GM12878 (cell line): Measurements from ENCODE around the gene C15orf40. TPM values are rescaled to one million over a fixed set of nuclear protein-coding genes. Genes with fewer than 3 reads are reported as not detected.

Source experiments
- ATAC-seq: fragments of 200-7000 bp; cut with Tn5 transposase; 3 replicates; pipeline ENCODE4 v1.9.1; 2020; ENCODE audit warnings: mild to moderate bottlenecking, moderate library complexity
- BruUV-seq: library from RNA; stranded (reverse); fragments of 400-500 nt; replicated peaks from 2 replicates; lab custom pipeline; 2021; lab: Mats Ljungman, UMichigan
- CTCF ChIA-PET: fragments of 300-600 bp; sonication (Branson Sonifier 250); formaldehyde crosslinking; extraction: SDS; loops from one replicate; lab custom pipeline; 2021; ENCODE audit warnings: inconsistent platforms; lab: Yijun Ruan, JAX
- POLR2A ChIA-PET: fragments of 350-600 bp; formaldehyde crosslinking; extraction: SDS; loops from one replicate; lab custom pipeline; 2021; ENCODE audit warnings: inconsistent platforms; lab: Charles Lee
- RAD21 ChIA-PET: fragments of 300-600 bp; sonication (Branson Sonifier 250); formaldehyde crosslinking; loops from one replicate; lab custom pipeline; 2023; ENCODE audit warnings: antibody characterized with exemption; ENCODE audit not compliant: unreplicated experiment; lab: Charles Lee
- SMC1A ChIA-PET: fragments of 300-600 bp; sonication (Branson Sonifier 250); formaldehyde crosslinking; loops from one replicate; lab custom pipeline; 2023; ENCODE audit not compliant: unreplicated experiment, uncharacterized antibody; lab: Charles Lee
- DNase-seq: peaks from one replicate; pipeline ENCODE4 v3.0.0-alpha.2; 2011; ENCODE audit warnings: low read depth, low spot score
- FAIRE-seq: peaks from 3 replicates; lab custom pipeline; 2011; peaks lifted over from hg19 to GRCh38; lab: Jason Lieb, UNC
- H2AFZ ChIP-seq: 2 replicates; pipeline ENCODE4 v1.6.0; 2011; ENCODE audit warnings: low read depth, low read length, control low read depth; ENCODE audit not compliant: control insufficient read depth
- H3K27ac ChIP-seq: 2 replicates; pipeline ENCODE4 v1.5.1; 2011; ENCODE audit warnings: control low read depth; ENCODE audit not compliant: control insufficient read depth, insufficient read depth
- H3K27me3 ChIP-seq, 2 experiments: replicated peaks in 1 of 2; 2 replicates each; pipeline versions ENCODE4 v1.6.0 to v1.6.1; 2011; ENCODE audit warnings: low read length in 1 of 2; ENCODE audit not compliant: control insufficient read depth in 2 of 2, insufficient read depth in 2 of 2
- H3K36me3 ChIP-seq, 2 experiments: 2 replicates each; pipeline ENCODE4 v1.5.1; 2011; ENCODE audit warnings: low read length in 1 of 2; ENCODE audit not compliant: control insufficient read depth in 2 of 2, insufficient read depth in 2 of 2
- H3K4me1 ChIP-seq: 2 replicates; pipeline ENCODE4 v1.6.1; 2011; ENCODE audit warnings: mild to moderate bottlenecking, low read length, moderate library complexity, mixed read lengths; ENCODE audit not compliant: control insufficient read depth, insufficient read depth
- H3K4me2 ChIP-seq: 2 replicates; pipeline ENCODE4 v1.6.0; 2011; ENCODE audit warnings: control low read depth; ENCODE audit not compliant: control insufficient read depth, insufficient read depth
- H3K4me3 ChIP-seq: fragments of 200-600 bp; sonication (generic); 2 replicates; pipeline ENCODE4 v1.5.1; 2016
- H3K79me2 ChIP-seq: 2 replicates; pipeline ENCODE4 v1.6.0; 2011; ENCODE audit warnings: low read length; ENCODE audit not compliant: control insufficient read depth, insufficient read depth
- H3K9ac ChIP-seq: 2 replicates; pipeline ENCODE4 v1.8.0; 2011; ENCODE audit warnings: low read length, control low read depth, mixed read lengths; ENCODE audit not compliant: control insufficient read depth, insufficient read depth
- H3K9me3 ChIP-seq: replicated peaks from 3 replicates; pipeline ENCODE4 v1.5.1; 2011; ENCODE audit warnings: mild to moderate bottlenecking, low read length; ENCODE audit not compliant: control insufficient read depth, insufficient read depth
- H4K20me1 ChIP-seq: 2 replicates; pipeline ENCODE4 v1.6.0; 2011; ENCODE audit not compliant: control insufficient read depth, insufficient read depth
- CREB1 ChIP-seq: IDR thresholded peaks from 2 replicates; pipeline ENCODE4 v1.6.1; 2012; ENCODE audit warnings: low read depth, mild to moderate bottlenecking, inconsistent platforms
- GABPA ChIP-seq: IDR thresholded peaks from 2 replicates; pipeline ENCODE4 v1.6.1; 2014; ENCODE audit warnings: antibody characterized with exemption, low read depth, mild to moderate bottlenecking, inconsistent platforms
- NFIC ChIP-seq: IDR thresholded peaks from 2 replicates; pipeline ENCODE4 v1.6.1; 2012; ENCODE audit warnings: low read depth, mild to moderate bottlenecking, inconsistent platforms, low read length, moderate library complexity
- RUNX3 ChIP-seq: IDR thresholded peaks from 2 replicates; pipeline ENCODE4 v1.6.1; 2012; ENCODE audit warnings: low read length, inconsistent platforms
- WGBS: methylation state at CpG from one replicate; pipeline ENCODE4 v1.1.6; 2016; ENCODE audit warnings: low lambda C conversion rate; ENCODE audit not compliant: insufficient replicate concordance, insufficient coverage; ENCODE audit errors: missing lambda C conversion rate; 5-methylcytosine and 5-hydroxymethylcytosine counted together
- in situ Hi-C: fragments of 300-500 bp; cut with MboI; formaldehyde crosslinking; loops from 9 replicates; pipeline ENCODE4 v1.14.3; 2018; ENCODE audit warnings: mixed read lengths
- intact Hi-C: fragments of 100-400 bp; cut with micrococcal nuclease; formaldehyde crosslinking; loops from one replicate; pipeline ENCODE4 v1.14.2; 2022; ENCODE audit not compliant: unreplicated experiment
- polyA plus RNA-seq, 11 experiments: library from polyadenylated mRNA; depleted of rRNA in 4 of 11; unstranded in 6 of 11; stranded (reverse) in 5 of 11; fragments of >200 nt; fragmentation: Nextera tagmentation in 4 of 11; fragmentation: Illumina TruSeq in 1 of 11; extraction: Ambion mirVana in 4 of 11; extraction: Trizol in 1 of 11; gene quantifications; 1 replicate in 1 of 11; 2 replicates in 10 of 11; pipeline versions ENCODE4 v1.2.1 to v1.2.3, GENCODE V29; 2011 to 2016; ENCODE audit warnings: inconsistent platforms in 2 of 11, missing spikeins in 2 of 11, low read depth in 1 of 11
- total RNA-seq, 4 experiments: library from RNA; depleted of rRNA in 3 of 4; stranded (reverse); fragments of >200 nt in 3 of 4; fragmentation: Illumina TruSeq in 1 of 4; extraction: Trizol in 1 of 4; gene quantifications; 2 replicates each; pipeline versions ENCODE4 v1.2.1 to v1.2.3, GENCODE V29; 2013 to 2021

Gene C15orf40
- total and polyA plus RNA-seq, 10 of the 15 experiments (the other 5 are each of a cell fraction or from before 2014, with no cell fraction given): 21.3 to 70.0 (median 31.8) TPM

DNA sequence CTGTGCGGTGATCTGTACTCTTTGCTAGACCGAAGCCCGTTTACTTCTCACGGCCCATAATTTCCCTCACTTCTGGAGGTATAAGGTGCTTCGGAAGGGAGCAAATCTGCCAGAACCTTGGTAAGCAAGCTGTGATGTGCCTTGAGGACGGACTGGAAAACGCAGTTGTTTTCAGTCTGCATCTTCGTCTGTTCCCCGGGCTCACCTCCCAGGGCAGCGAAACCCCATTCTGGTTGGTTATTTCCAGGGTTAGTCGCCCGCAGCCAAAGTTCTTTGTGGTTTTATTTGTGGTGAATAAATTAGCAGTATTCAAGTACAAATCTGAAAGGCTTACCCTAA is 25.0 kb downstream of the C15orf40 start:
- intact Hi-C loops (loop anchor here (5.0 kb wide), 2 partner anchors 154 to 174 kb away; no protein-coding TSS in a partner anchor), in situ Hi-C loops (loop anchor here (5.0 kb wide), 1 partner anchor 449 kb away; no protein-coding TSS in a partner anchor)
- Histone ChIP-seq H2AFZ (peak overlapping the region; percentile 86), H3K79me2 (peaks cover 18% of the 10 kb centered on the region), H3K9ac (peak overlapping the region; percentile 89), H3K4me2 (peak overlapping the region; percentile 100; the same call in 1 of the 2 replicates), H3K36me3 (peaks cover 0 to 2% of the 10 kb centered on the region in 2 experiments; a peak in 1 of 4 replicates), H3K4me3 (peak overlapping the region; percentile 84), H4K20me1 (no peaks in the 10 kb centered on the region), H3K27me3 (no peaks in the 10 kb centered on the region), H3K4me1 (peaks cover 8% of the 10 kb centered on the region), H3K9me3 (no peaks in the 10 kb centered on the region), H3K27ac (peak overlapping the region; percentile 71)
- ATAC-seq (peak; percentile 60), FAIRE-seq (no peak), DNase-seq (peak; percentile 7)
- ChIA-PET POLR2A (interaction anchor here (0.6 to 1.7 kb wide), 8 partner anchors 24 to 1745 kb away, joined by 3 to 8 read pairs (median 4); partner anchors contain the start of genes RPS17 and WHAMM), CTCF (interaction anchor here (1.0 to 3.0 kb wide), 8 partner anchors 10 to 445 kb away, joined by 3 to 12 read pairs (median 5); partner anchors contain the start of gene C15orf40), SMC1A (interaction anchor here (0.8 to 3.7 kb wide), 8 partner anchors 13 to 237 kb away, joined by 3 to 11 read pairs (median 4); partner anchors contain the start of gene C15orf40), RAD21 (interaction anchor here (0.9 to 1.4 kb wide), 7 partner anchors 9 to 456 kb away, joined by 3 to 9 read pairs (median 3); no protein-coding TSS in a partner anchor)
- TF ChIP-seq RUNX3 (peak; percentile 48), CREB1 (0 out of 2 replicates have a peak, but pooled peaks have one; percentile 2), NFIC (no peak), GABPA (no peak)
- WGBS: 1% methylated on average over 12 of the region's 12 CpGs
- TSS peak; percentile 88 for BruUV-seq
